ENCODE results near the gene AS3MT.
A peak's percentile ranks its signal among the peaks of the same experiment; 100 is the strongest.
"Not testable (repeated sequence)": the region's sequence is repeated elsewhere in the genome, so short reads cannot be mapped to it uniquely, and the experiment has no call there.

Gene AS3MT, protein sequence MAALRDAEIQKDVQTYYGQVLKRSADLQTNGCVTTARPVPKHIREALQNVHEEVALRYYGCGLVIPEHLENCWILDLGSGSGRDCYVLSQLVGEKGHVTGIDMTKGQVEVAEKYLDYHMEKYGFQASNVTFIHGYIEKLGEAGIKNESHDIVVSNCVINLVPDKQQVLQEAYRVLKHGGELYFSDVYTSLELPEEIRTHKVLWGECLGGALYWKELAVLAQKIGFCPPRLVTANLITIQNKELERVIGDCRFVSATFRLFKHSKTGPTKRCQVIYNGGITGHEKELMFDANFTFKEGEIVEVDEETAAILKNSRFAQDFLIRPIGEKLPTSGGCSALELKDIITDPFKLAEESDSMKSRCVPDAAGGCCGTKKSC

DNA sequence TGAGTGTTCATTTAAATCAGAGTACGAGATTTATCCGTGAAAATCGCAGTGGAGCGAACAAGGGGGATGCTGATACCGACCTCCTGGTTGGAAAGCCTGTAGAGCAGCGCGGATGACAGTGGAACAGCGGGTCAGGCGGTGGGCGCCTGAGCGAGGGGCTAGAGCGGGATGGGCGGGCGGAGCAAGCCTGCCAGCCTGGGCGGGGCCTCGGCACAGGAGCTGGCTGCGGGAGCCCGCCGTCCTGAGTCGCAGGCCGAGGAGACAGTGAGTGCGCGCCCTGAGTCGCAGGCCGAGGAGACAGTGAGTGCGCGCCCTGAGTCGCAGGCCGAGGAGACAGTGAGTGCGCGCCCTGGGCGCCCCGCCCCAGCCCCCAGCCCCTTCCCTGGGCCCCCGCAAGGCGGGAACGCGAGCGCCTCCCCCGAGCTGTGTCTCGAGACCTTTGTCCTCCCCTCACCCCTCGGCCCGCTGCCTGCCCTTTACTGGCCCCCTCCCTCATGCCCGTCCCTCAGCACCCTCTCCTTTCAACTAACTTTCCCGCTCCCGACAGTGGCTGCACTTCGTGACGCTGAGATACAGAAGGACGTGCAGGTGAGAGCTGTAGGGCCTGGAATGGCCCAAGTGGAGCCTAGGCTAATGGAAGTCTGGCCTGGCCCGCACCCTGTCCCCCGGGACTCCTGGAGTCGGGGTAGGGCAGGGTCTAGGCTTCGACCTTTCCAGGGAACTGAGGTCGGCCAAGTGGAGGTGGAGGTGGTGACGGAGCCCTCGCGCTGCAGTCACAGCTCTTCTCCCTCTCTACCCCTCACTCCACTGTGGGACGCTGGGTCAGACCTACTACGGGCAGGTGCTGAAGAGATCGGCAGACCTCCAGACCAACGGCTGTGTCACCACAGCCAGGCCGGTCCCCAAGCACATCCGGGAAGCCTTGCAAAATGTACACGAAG is at the start of gene AS3MT:
TSS of gene AS3MT (plus strand) at position 213 of the 941 bp plus-strand sequence. CDS start at position 336, 123 bp downstream.
- no peak for DNase-seq (ENCODE audit: low spot score)

DNA sequence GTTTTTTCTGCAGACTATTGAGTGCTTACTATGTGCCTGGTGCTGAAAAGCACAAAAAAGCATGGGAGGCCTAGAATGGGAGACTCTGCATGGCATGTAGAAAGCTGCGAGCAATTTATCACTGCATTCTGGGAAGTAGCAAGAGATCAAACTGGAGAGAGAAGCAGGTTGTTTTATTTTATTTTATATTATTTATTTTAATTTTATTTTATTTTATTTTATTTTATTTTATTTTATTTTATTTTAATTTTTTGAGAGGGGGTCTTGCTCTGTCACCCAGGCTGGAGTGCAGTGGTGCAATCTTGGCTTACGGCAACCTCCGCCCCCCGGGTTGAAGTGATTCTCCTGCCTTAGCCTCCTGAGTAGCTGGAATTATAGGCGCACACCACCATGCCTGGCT is 49.3 kb upstream of the AS3MT start:
- DNase-seq (ENCODE audit: low spot score), result not testable (repeated sequence)

- DNase-seq (ENCODE audit: low spot score), result no peak
Observed at GRCh38 chr10:102822222-102822621, 47.0 kb upstream of the AS3MT start.

GRCh38 chr10:102824664-102825063 is 44.6 kb upstream of the AS3MT start:
- no peak for DNase-seq (ENCODE audit: low spot score)

- no peak for DNase-seq (ENCODE audit: low spot score)
Observed at GRCh38 chr10:102826148-102826796, 43.0 kb upstream of the AS3MT start.

- no peak for DNase-seq (ENCODE audit: low spot score)
Observed at GRCh38 chr10:102827597-102827975, 41.7 kb upstream of the AS3MT start.

- no peak for DNase-seq (ENCODE audit: low spot score)
Observed at GRCh38 chr10:102831322-102832071, 37.8 kb upstream of the AS3MT start.

DNA sequence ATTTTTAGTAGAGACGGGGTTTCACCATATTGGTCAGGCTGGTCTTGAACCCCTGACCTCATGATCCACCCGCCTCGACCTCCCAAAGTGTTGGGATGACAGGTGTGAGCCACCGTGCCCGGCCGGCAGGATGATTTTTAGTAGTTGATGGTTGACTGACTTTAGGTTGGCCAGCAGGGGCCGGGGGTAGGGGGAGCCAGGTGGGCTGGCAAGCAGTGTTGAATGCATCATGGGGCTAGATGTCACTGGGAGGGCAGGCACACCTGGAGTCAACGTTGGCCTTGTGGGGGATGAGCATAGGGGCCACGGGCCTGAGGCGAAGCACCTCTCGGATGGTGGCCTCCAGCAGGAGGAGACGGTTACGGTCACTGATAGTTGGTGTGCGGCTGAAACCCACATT is 37.0 kb upstream of the AS3MT start:
- no peak for DNase-seq (ENCODE audit: low spot score)

DNA sequence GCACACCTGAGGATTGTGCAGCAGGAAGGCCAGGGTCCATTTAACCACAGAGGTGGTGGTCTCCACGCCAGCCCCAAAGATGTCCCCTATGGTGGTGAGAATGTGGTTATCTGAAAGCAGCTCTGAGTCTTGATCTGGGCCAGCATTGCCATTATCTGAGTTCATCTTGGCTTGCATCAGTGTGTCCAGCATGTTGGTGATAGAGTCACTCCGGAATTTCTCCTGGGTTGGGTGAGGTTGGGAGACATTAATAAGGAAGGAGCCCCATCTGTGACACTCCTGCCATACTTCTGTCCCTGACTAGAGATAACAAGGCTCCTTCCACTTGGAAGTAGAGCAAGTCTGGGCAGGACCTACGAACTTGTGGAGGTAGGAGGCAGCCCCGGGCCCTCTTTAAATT is 36.3 kb upstream of the AS3MT start:
- no peak for DNase-seq (ENCODE audit: low spot score)

DNA sequence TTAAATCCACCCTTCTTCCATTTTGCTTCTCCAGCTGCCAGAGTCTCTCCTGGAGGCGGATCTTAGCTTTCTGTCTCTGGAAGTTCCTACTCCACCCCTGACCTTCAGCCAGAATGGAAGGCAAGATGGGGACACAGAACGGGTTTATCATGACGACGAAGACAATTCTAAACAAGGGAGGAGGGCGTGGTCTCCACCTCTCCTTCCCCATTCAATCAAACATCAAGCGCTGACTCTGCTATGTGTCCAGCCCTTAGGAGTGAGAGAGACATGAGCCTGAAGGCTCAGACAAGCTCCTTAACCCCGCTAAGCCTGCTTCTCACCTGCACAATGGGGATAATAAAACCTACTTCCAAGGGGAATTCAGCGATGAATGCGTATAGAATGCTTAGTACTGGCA is 35.1 kb upstream of the AS3MT start:
- DNase-seq (ENCODE audit: low spot score), result no peak

DNA sequence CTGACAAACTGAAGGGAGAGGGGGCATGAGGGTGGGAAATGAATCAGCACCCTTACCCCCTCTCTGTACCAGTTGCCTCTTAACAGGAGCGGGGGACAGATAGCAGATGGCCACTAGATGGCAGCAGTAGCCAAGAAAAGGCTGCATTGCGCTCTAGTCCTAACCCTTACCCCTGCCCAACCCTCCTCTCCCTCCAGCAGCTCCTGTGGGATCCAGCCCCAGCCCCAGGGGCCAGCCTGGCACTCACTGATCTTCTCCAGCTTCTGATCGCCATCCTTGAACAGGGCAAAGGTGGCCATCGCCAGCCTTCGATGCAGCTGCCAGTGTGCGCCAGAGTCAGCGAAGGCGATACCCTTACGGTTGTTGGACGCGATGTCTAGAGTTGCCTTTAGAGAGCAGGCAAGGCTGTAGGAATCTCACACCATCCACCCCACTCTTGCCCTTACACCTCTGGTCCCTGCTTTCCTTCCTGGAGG is 34.2 kb upstream of the AS3MT start:
- peak; percentile 83 for DNase-seq (ENCODE audit: low spot score)

DNA sequence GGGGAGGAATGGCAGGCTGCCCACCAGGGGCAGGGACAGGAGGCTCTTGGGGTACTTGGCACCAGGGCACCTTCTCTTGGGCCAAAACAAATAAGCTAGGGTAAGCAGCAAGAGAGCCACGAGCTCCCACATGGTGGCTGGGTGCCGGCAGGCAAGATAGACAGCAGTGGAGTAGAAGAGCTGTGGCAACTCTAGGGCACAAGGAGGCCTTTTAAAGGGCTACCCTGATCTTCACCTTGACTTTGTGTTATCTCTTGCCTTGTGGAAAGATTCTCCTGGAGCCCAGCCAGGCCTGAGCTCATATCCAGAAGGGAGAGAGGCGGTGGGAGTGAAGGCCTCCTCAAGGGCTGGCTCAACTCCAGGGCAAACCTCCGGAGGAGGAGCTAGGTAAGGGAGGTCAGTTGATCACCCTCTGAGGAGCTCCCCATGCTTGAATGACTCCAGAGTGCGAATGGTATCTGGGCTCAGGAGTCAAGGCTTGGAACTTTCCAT is 32.0 kb upstream of the AS3MT start, which contains the start of gene CYP17A1:
TSS of gene CYP17A1 (minus strand) at position 184 of the 492 bp plus-strand sequence. CDS start at position 132, 52 bp downstream.
- DNase-seq (ENCODE audit: low spot score), result no peak

DNA sequence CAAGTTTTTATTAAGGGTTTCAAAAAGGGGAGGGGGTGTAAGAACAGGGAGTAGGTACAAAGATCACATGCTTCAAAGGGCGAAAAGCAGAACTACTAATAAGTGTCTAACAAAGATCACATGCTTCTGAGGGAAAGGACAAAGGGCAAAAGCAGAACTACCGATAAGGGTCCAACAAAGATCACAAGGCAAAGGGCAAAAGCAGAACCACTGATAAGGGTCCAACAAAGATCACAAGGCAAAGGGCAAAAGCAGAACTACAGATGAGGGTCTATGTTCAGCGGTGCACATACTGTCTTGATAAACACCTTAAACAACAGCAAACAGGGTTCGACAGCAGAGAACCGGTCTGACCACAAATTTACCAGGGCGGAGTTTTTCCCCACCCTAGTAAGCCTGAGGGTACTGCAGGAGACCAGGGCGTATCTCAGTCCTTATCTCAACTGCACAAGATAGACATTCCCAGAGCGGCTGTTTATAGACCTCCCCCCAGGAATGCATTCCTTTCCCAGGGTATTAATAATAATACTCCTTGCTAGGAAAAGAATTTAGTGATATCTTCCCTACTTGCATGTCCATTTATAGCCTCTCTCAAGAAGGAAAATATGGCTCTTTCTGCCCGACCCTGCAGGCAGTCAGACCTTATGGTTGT is 30.9 kb upstream of the AS3MT start:
- DNase-seq (ENCODE audit: low spot score), result not testable (repeated sequence)

DNA sequence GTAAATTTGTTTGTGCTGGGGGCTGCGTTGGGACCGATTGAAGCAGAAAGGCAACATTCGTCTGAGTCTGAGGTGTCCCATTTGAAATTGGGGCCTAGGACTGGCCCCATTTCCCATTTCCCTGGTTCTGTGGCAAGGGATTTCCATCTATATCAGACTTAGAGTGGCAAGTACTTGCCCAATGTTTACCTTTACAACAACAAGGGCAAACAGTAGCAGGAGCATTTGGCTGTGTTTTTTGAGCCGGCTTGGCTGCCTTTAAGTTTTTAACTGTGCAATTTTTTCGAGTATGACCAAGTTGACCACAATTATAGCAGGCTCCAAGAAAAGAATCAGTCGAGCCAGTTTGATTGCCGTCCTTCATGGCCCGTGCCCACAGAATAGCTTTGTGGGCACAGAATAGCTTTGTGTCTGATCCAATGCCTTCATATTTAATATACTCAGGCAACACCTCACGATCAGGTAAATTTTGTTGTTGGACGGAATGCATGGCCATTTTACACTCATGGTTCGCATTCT is 27.4 kb upstream of the AS3MT start:
- no peak for DNase-seq (ENCODE audit: low spot score)

DNA sequence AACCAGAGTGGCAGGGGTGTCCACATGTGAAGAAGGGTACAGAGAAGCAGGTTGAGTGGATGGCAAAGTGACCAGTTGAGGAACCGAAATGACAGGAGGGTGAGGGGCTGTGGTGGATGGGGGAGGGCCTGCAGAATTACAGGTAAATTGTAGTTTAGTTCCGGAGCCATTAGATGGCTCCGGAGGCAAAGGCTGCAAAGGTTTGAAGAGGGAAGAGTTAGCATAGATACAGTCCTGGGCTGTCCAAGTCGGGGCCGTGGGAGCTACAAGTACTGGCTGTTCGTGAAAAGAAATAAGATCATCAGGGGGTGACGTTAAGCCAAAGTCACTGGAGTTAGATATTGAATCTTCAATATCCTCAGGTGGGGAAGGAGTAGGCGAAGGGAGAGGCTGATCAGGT is 26.1 kb upstream of the AS3MT start:
- DNase-seq (ENCODE audit: low spot score), result not testable (repeated sequence)

GRCh38 chr10:102844190-102844776 is 25.0 kb upstream of the AS3MT start:
- DNase-seq (ENCODE audit: low spot score), result not testable (repeated sequence)

DNA sequence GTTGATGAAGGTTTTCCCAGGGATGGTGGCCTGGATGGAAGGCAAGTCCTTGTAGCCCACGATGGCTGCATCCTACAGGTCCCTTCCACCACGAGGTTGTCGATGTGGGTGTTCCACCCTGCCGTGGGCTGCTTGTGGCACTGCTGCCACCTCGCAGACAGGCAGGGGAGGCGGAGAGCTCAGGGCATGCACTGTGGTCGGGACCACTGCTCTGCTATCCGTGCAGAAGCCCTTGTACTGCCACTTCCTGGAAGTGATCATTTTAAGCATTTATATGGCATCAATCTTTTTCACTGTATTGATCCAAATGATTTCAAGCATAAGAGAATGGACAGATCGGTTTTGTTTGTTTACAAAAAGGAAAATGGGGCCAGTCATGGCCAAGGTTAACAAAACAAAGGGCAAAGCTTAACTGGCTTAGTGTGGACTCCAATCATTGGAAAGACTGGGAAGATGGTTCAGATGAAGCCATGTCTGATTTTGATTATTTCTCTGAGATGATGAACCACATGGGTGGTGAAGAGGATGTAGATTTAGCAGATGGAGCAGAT is 23.8 kb upstream of the AS3MT start:
- no peak for DNase-seq (ENCODE audit: low spot score)

- no peak for DNase-seq (ENCODE audit: low spot score)
Observed at GRCh38 chr10:102850025-102850518, 19.2 kb upstream of the AS3MT start.

- not testable (repeated sequence) for DNase-seq (ENCODE audit: low spot score)
Observed at GRCh38 chr10:102853237-102853636, 16.0 kb upstream of the AS3MT start.

Data from hematopoietic multipotent progenitor cell treated with erythropoietin and hydrocortisone succinate and interleukin-3 and kit ligand, for 15 days (in vitro differentiated cells).